IMR-90 (cell line): Measurements from ENCODE around the gene ADGRG2. TPM values are rescaled to one million over a fixed set of nuclear protein-coding genes. Genes with fewer than 3 reads are reported as not detected.

Experiments
- ATAC-seq: fragments of 200-7000 bp; cut with Tn5 transposase; 2 replicates; pipeline ENCODE4 v1.9.1; 2020; ENCODE audit warnings: low read depth, mild to moderate bottlenecking, moderate library complexity
- BruUV-seq: library from RNA; stranded (reverse); fragments of 400-500 nt; replicated peaks from 2 replicates; lab custom pipeline; 2021; lab: Mats Ljungman, UMichigan
- CTCF ChIA-PET: fragments of 300-600 bp; formaldehyde crosslinking; extraction: SDS; loops from one replicate; lab custom pipeline; 2021; ENCODE audit warnings: antibody characterized with exemption; lab: Yijun Ruan, JAX
- POLR2A ChIA-PET: fragments of 300-600 bp; sonication (Branson Sonifier 250); formaldehyde crosslinking; loops from one replicate; lab custom pipeline; 2022; ENCODE audit warnings: antibody characterized with exemption; ENCODE audit not compliant: unreplicated experiment; lab: Charles Lee
- DNase-seq: peaks from one replicate; pipeline ENCODE4 v3.0.0; 2013
- H2AFZ ChIP-seq: replicated peaks from 2 replicates; pipeline ENCODE3; 2013; ENCODE audit warnings: low read length, mild to moderate bottlenecking; ENCODE audit not compliant: poor library complexity
- H2AK5ac ChIP-seq: 2 replicates; pipeline ENCODE4 v1.6.1; 2013; ENCODE audit warnings: low read depth, low read length, inconsistent platforms
- H2AK9ac ChIP-seq: replicated peaks from 2 replicates; pipeline ENCODE3; 2013; ENCODE audit warnings: mild to moderate bottlenecking, low read depth, low read length, moderate library complexity; ENCODE audit not compliant: poor library complexity
- H2BK120ac ChIP-seq: 2 replicates; pipeline ENCODE4 v1.6.1; 2013; ENCODE audit warnings: low read depth, low read length, inconsistent platforms
- H2BK15ac ChIP-seq: 3 replicates; pipeline ENCODE4 v1.6.1; 2013; ENCODE audit warnings: low read depth, low read length, inconsistent platforms
- H2BK20ac ChIP-seq: 2 replicates; pipeline ENCODE4 v1.6.1; 2013; ENCODE audit warnings: low read depth, mild to moderate bottlenecking, inconsistent platforms, low read length, moderate library complexity
- H2BK5ac ChIP-seq: 2 replicates; pipeline ENCODE4 v1.6.1; 2013; ENCODE audit warnings: mild to moderate bottlenecking, low read depth, low read length, inconsistent platforms; ENCODE audit not compliant: poor library complexity, severe bottlenecking
- H3K14ac ChIP-seq: replicated peaks from 2 replicates; pipeline ENCODE4 v1.6.1; 2013; ENCODE audit warnings: low read depth, low read length, inconsistent platforms
- H3K18ac ChIP-seq: 2 replicates; pipeline ENCODE4 v1.6.1; 2013; ENCODE audit warnings: low read depth, low read length, control low read depth
- H3K23ac ChIP-seq: 2 replicates; pipeline ENCODE4 v1.6.1; 2013; ENCODE audit warnings: low read depth, low read length, inconsistent platforms
- H3K27ac ChIP-seq: 2 replicates; pipeline ENCODE4 v1.5.1; 2013; ENCODE audit warnings: mild to moderate bottlenecking, control low read depth, low read length; ENCODE audit not compliant: insufficient read depth
- H3K27me3 ChIP-seq: 2 replicates; pipeline ENCODE4 v1.6.1; 2013; ENCODE audit warnings: low read length; ENCODE audit not compliant: control insufficient read depth, insufficient read depth
- H3K36me3 ChIP-seq: 2 replicates; pipeline ENCODE4 v1.6.1; 2013; ENCODE audit warnings: low read length, mixed read lengths; ENCODE audit not compliant: control insufficient read depth, insufficient read depth
- H3K4ac ChIP-seq: 2 replicates; pipeline ENCODE4 v1.6.1; 2013; ENCODE audit warnings: low read depth, low read length, inconsistent platforms
- H3K4me1 ChIP-seq: 2 replicates; pipeline ENCODE4 v1.6.1; 2013; ENCODE audit warnings: low read length, mixed read lengths; ENCODE audit not compliant: control insufficient read depth, insufficient read depth
- H3K4me2 ChIP-seq: 2 replicates; pipeline ENCODE4 v1.6.1; 2013; ENCODE audit warnings: low read depth, mild to moderate bottlenecking, control low read depth, low read length, moderate library complexity
- H3K4me3 ChIP-seq: 2 replicates; pipeline ENCODE4 v1.5.1; 2013; ENCODE audit warnings: low read depth, mild to moderate bottlenecking, control low read depth, low read length, moderate library complexity; ENCODE audit not compliant: insufficient read depth
- H3K56ac ChIP-seq: 2 replicates; pipeline ENCODE4 v1.6.1; 2013; ENCODE audit warnings: low read length, inconsistent platforms; ENCODE audit not compliant: insufficient read depth; ENCODE audit errors: extremely low read depth
- H3K79me1 ChIP-seq, 2 experiments: 2 replicates each; pipeline ENCODE4 v1.6.1; 2013; ENCODE audit warnings: low read length in 2 of 2, inconsistent platforms in 1 of 2, low read depth in 1 of 2
- H3K9ac ChIP-seq: 2 replicates; pipeline ENCODE4 v1.6.1; 2013; ENCODE audit warnings: low read depth, low read length, control low read depth
- H3K9me1 ChIP-seq: 2 replicates; pipeline ENCODE4 v1.6.1; 2013; ENCODE audit warnings: low read length, inconsistent platforms; ENCODE audit not compliant: insufficient read depth
- H3K9me3 ChIP-seq: 2 replicates; pipeline ENCODE4 v1.6.1; 2013; ENCODE audit warnings: low read length; ENCODE audit not compliant: control insufficient read depth, insufficient read depth
- H4K20me1 ChIP-seq: 2 replicates; pipeline ENCODE4 v1.6.1; 2013; ENCODE audit warnings: low read length, inconsistent platforms; ENCODE audit not compliant: insufficient read depth
- H4K5ac ChIP-seq: 2 replicates; pipeline ENCODE4 v1.6.1; 2013; ENCODE audit warnings: mild to moderate bottlenecking, low read depth, low read length, control low read depth
- H4K8ac ChIP-seq, 2 experiments: 2 replicates each; pipeline ENCODE4 v1.6.1; 2013; ENCODE audit warnings: low read depth in 2 of 2, low read length in 2 of 2, control low read depth in 1 of 2, inconsistent platforms in 1 of 2
- H4K91ac ChIP-seq: 2 replicates; pipeline ENCODE4 v1.6.1; 2013; ENCODE audit warnings: low read depth, low read length, inconsistent platforms; ENCODE audit not compliant: insufficient read depth
- BHLHE40 ChIP-seq: fragments of 150-350 bp; IDR thresholded peaks from 2 replicates; pipeline ENCODE4 v1.6.1; 2016; ENCODE audit warnings: mild to moderate bottlenecking, low read depth, low read length
- WGBS, 2 experiments: methylation state at CpG; one replicate each; pipeline versions ENCODE4 v1.1.5 to v1.1.7; 2013; ENCODE audit warnings: missing lambda C conversion rate in 2 of 2; ENCODE audit not compliant: insufficient read length in 1 of 2; ENCODE audit errors: extremely low coverage in 2 of 2; 5-methylcytosine and 5-hydroxymethylcytosine counted together
- dilution Hi-C: fragments of 300-500 bp; cut with HindIII; formaldehyde crosslinking; loops from one replicate; pipeline ENCODE4 v1.14.3; 2018; ENCODE audit warnings: low sequenced_read_pairs; ENCODE audit not compliant: unreplicated experiment
- in situ Hi-C: fragments of 300-500 bp; cut with MboI; formaldehyde crosslinking; loops from 3 replicates; pipeline ENCODE4 v1.14.3; 2019; ENCODE audit warnings: low sequenced_read_pairs, inconsistent platforms, mixed read lengths
- intact Hi-C: fragments of 100-400 bp; cut with micrococcal nuclease; formaldehyde crosslinking; loops from 2 replicates; pipeline ENCODE4 v1.10.0; 2022
- polyA plus RNA-seq, 3 experiments: library from polyadenylated mRNA; depleted of rRNA; stranded (reverse); fragments of >200 nt; gene quantifications; 2 replicates each; pipeline ENCODE4 v1.2.3, GENCODE V29; 2012; ENCODE audit warnings: low replicate concordance in 1 of 3
- total RNA-seq: library from RNA; depleted of rRNA; stranded (reverse); fragments of >200 nt; gene quantifications from 2 replicates; pipeline ENCODE4 v1.2.3, GENCODE V29; 2012

ADGRG2 gene
- total and polyA plus RNA-seq, 2 of the 4 experiments (the other 2 are of a cell fraction), result under 0.01 to 0.07 TPM

- H2BK120ac ChIP-seq, result no peak overlapping the region
- H3K18ac ChIP-seq, result no peak overlapping the region
- WGBS, 2 experiments, result 39% methylated on average over 6 of the region's 9 CpGs; no CpG with 5 or more reads in 1 of the 2 experiments
- H3K4me3 ChIP-seq, result no peak overlapping the region
- H3K9me1 ChIP-seq, result no peaks in the 10 kb centered on the region
- no peak overlapping the region for H3K56ac ChIP-seq
- ATAC-seq (no peak), DNase-seq (no peak)
- no peak overlapping the region for H2AFZ ChIP-seq
- BruUV-seq, result no TSS peak
- no peak overlapping the region for H3K23ac ChIP-seq
- in situ Hi-C loops (no loop called here), intact Hi-C loops (no loop called here), dilution Hi-C loops (no loop called here)
- no peak overlapping the region for H2AK9ac ChIP-seq
- no peak overlapping the region for H4K5ac ChIP-seq
- no peak overlapping the region for H2BK20ac ChIP-seq
- no peak overlapping the region for H4K91ac ChIP-seq
- H3K79me1 ChIP-seq, result no peaks in the 10 kb centered on the region
- H3K4ac ChIP-seq, result no peak overlapping the region
- no peak overlapping the region for H3K9ac ChIP-seq
- no peaks in the 10 kb centered on the region for H4K20me1 ChIP-seq
- CTCF ChIA-PET, result interaction anchor here (1.1 kb wide), 1 partner anchor 9 kb away, joined by 3 read pairs; no protein-coding TSS in a partner anchor
- no peaks in the 10 kb centered on the region for H3K36me3 ChIP-seq
- H2BK5ac ChIP-seq, result no peak overlapping the region
- no peaks in the 10 kb centered on the region for H3K4me1 ChIP-seq
- no peak overlapping the region for H3K27ac ChIP-seq
- H3K14ac ChIP-seq, result no peak overlapping the region
- H3K4me2 ChIP-seq, result no peak overlapping the region
- POLR2A ChIA-PET, result no interaction called here
- H3K27me3 ChIP-seq, result no peaks in the 10 kb centered on the region
- no peak overlapping the region for H2AK5ac ChIP-seq
- H2BK15ac ChIP-seq, result no peak overlapping the region
- H3K9me3 ChIP-seq, result 0 out of 2 replicates have a peak, but pooled peaks cover 2% of the 10 kb centered on the region
- no peak for TF ChIP-seq BHLHE40
- no peak overlapping the region for H4K8ac ChIP-seq
Observed at GRCh38 chrX:19100586-19100985, 21.7 kb downstream of the ADGRG2 start.
